HTR-8/SVneo (cell line): ENCODE results near the gene PM20D1.
"Not testable (repeated sequence)": the region's sequence is repeated elsewhere in the genome, so short reads cannot be mapped to it uniquely, and the experiment has no call there.

Experiments used
- DNase-seq: peaks from one replicate; pipeline ENCODE4 v3.0.0; 2011; ENCODE audit warnings: low spot score, mixed read lengths; ENCODE audit not compliant: insufficient read length
- FAIRE-seq: peaks from 2 replicates; lab custom pipeline; 2011; peaks lifted over from hg19 to GRCh38; lab: Jason Lieb, UNC

PM20D1 gene

GRCh38 chr1:205843036-205843859 is 6.7 kb downstream of the PM20D1 start:
- DNase-seq (no peak), FAIRE-seq (no peak)

- DNase-seq = no peak
- FAIRE-seq = no peak
Observed at GRCh38 chr1:205842229-205842628, 7.7 kb downstream of the PM20D1 start.

- DNase-seq = no peak
- no peak for FAIRE-seq
Observed at GRCh38 chr1:205840146-205840923, 9.6 kb downstream of the PM20D1 start.

- FAIRE-seq = no peak
- DNase-seq = no peak
Observed at GRCh38 chr1:205837382-205837970, 12.5 kb downstream of the PM20D1 start.

- FAIRE-seq (no peak), DNase-seq (no peak)
Observed at GRCh38 chr1:205834751-205835150, 15.2 kb downstream of the PM20D1 start.

GRCh38 chr1:205832326-205832751 is 17.6 kb downstream of the PM20D1 start:
- FAIRE-seq (no peak), DNase-seq (no peak)

GRCh38 chr1:205827623-205828022 is 22.3 kb downstream of the PM20D1 start:
- no peak for DNase-seq
- FAIRE-seq = no peak

GRCh38 chr1:205826995-205827394 is 22.9 kb downstream of the PM20D1 start:
- DNase-seq (no peak), FAIRE-seq (no peak)

GRCh38 chr1:205826016-205826806 is 23.7 kb downstream of the PM20D1 start:
- no peak for FAIRE-seq

GRCh38 chr1:205824180-205824579 is 25.8 kb downstream of the PM20D1 start:
- no peak for FAIRE-seq

More at GRCh38 chr1:205826016-205826806, 23.7 kb downstream of the PM20D1 start:
- no peak for DNase-seq

GRCh38 chr1:205823260-205823659 is 26.7 kb downstream of the PM20D1 start:
- not testable (repeated sequence) for DNase-seq, FAIRE-seq

More at GRCh38 chr1:205824180-205824579, 25.8 kb downstream of the PM20D1 start:
- no peak for DNase-seq

GRCh38 chr1:205822397-205822796 is 27.5 kb downstream of the PM20D1 start:
- DNase-seq = no peak
- no peak for FAIRE-seq

- FAIRE-seq (no peak), DNase-seq (no peak)
Observed at GRCh38 chr1:205817988-205818387, 31.9 kb downstream of the PM20D1 start.

GRCh38 chr1:205817364-205817763 is 32.6 kb downstream of the PM20D1 start:
- FAIRE-seq = no peak
- no peak for DNase-seq

GRCh38 chr1:205813755-205814058 is 36.2 kb downstream of the PM20D1 start:
- peak; percentile 57 for DNase-seq
- FAIRE-seq = no peak

- DNase-seq = peak; percentile 96
Observed at GRCh38 chr1:205812878-205813754, 36.8 kb downstream of the PM20D1 start, which contains the start of gene SLC41A1. Gene SLC41A1 (minus strand): TSS chr1:205813198. CDS start chr1:205810441, 2,757 bp downstream.

GRCh38 chr1:205812271-205812877 is 37.6 kb downstream of the PM20D1 start:
- FAIRE-seq (no peak), DNase-seq (peak; percentile 41)

More at GRCh38 chr1:205812878-205813754, 36.8 kb downstream of the PM20D1 start, which contains the start of gene SLC41A1:
- FAIRE-seq = peak; percentile 86

GRCh38 chr1:205811660-205812059 is 38.3 kb downstream of the PM20D1 start:
- FAIRE-seq = no peak

More at GRCh38 chr1:205811660-205812059, 38.3 kb downstream of the PM20D1 start:
- no peak for DNase-seq
